GM12873 (cell line): Measurements from ENCODE around the gene NUP155.

Experiments used
- TF ChIP-seq, protein P1 (sequence below): IDR thresholded peaks from 2 replicates; pipeline ENCODE4 v1.5.1; 2012; ENCODE audit warnings: low read depth, mild to moderate bottlenecking, moderate library complexity, low read length, control low read depth; ENCODE audit not compliant: insufficient read depth; ENCODE audit errors: missing control alignments

NUP155 gene

GRCh38 chr5:37370864-37371726, at the start of gene NUP155:
TSS of gene NUP155 (minus strand) at chr5:37371106. CDS start at chr5:37370977, 129 bp downstream.
- TF ChIP-seq, protein P1, sequence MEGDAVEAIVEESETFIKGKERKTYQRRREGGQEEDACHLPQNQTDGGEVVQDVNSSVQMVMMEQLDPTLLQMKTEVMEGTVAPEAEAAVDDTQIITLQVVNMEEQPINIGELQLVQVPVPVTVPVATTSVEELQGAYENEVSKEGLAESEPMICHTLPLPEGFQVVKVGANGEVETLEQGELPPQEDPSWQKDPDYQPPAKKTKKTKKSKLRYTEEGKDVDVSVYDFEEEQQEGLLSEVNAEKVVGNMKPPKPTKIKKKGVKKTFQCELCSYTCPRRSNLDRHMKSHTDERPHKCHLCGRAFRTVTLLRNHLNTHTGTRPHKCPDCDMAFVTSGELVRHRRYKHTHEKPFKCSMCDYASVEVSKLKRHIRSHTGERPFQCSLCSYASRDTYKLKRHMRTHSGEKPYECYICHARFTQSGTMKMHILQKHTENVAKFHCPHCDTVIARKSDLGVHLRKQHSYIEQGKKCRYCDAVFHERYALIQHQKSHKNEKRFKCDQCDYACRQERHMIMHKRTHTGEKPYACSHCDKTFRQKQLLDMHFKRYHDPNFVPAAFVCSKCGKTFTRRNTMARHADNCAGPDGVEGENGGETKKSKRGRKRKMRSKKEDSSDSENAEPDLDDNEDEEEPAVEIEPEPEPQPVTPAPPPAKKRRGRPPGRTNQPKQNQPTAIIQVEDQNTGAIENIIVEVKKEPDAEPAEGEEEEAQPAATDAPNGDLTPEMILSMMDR: peak; percentile 1

DNA sequence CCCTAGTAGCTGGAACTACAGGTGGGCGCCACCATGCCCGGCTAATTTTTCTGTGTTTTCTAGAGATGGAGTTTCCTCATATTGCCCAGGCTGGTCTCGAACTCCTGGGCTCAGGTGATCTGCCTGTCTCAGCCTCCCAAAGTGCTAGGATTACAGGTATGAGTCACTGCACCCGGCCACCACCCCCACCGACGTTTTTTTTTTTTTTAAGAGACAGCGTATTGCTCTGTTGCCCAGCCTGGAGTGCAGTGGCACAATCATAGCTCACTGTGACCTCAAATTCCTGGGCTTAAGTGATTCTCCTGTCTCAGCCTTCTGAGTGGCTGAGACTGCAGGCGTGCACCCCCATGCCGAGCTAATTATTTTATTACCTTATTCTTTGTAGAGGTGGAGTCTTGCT, 46.4 kb upstream of the NUP155 start:
- TF ChIP-seq, protein P1: no peak

DNA sequence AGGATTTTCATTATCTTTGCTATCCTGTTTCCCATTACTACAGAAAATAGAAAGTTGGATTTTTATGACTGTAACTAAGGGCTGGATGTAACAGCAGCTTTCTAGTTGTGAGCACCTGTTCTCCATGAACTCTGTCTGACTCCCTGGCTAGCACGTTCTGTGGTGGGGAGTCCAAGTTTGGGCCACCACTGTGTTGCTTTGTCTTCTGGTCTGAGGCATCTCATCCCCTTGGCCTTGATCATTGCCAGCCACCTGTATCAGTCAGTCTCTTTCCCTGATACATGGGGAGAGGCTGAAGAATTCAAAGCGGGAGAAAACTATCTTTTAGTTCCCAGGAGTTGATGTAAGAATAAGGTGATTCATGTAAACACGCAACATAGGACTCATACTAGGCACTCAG, 41.6 kb upstream of the NUP155 start:
- TF ChIP-seq, protein P1: no peak

DNA sequence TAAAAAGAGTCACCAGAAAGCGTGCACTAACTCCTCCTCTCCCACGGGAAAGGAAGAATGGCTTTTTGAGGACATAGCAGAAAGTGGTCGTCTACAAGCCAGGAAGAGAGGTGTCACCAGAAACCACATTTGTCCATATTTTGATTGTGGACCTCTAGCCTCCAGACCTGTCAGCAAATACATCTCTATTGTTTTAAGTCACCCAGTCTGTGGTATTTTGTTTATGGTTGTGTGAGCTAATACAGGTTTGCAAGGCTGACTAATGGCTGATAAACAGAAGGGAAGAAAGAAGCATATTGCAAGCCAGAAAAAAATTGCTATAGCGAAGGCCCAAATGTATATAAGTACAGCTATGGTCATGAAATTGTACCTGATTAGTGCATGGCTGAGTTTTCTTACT, 29.6 kb upstream of the NUP155 start:
- TF ChIP-seq, protein P1: no peak

- TF ChIP-seq, protein P1: no peak
These were observed 25.4 kb upstream of the NUP155 start for GRCh38 chr5:37396352-37396751.

- TF ChIP-seq, protein P1: no peak
These were observed 20.7 kb upstream of the NUP155 start for GRCh38 chr5:37391591-37391990.

DNA sequence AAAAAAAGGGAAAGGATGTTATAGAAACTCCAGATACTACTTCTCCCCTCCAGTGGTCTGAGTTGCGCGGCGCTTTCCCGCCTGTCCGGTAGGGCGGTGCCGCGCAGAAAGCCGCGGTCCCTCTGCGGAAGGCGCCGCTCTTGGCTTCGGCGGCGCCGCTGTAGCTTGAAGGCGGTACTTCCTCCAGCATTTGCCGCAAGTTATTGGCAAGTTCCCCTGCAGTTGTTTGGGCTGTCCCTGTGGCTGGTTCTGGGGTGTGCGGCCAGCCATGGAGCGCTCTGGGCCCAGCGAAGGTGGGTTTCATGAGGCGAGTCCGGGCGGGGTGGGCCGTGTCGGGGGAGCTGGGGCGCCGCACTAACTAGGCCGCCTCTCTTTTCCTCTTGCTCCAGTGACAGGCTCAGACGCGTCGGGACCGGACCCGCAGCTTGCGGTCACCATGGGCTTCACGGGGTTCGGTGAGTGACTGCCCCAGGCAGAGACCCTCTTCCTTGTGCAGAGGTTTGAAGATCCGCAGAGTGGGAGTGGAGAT, 8.3 kb upstream of the NUP155 start, which contains the start of gene WDR70:
TSS of gene WDR70 (plus strand) at position 219 of the 529 bp plus-strand sequence. CDS start at position 269, 50 bp downstream.
- TF ChIP-seq, protein P1: peak; percentile 76
